ENCODE measurements around the gene CDRT15. TPM values are rescaled to one million over a fixed set of nuclear protein-coding genes. Genes with fewer than 3 reads are reported as not detected.

CDRT15 gene
- total RNA-seq, 4 donors from 2014 or later, result not detected

- Histone ChIP-seq H3K36me3 (peaks cover 0 to 3% (median 1%) of the 10 kb centered on the region in 4 donors), H3K27ac (peak overlapping the region; percentile 7 to 45 (median 35)), H3K9me3 (no peaks in the 10 kb centered on the region), H3K4me1 (peaks cover 5 to 27% (median 15%) of the 10 kb centered on the region in 4 donors), H3K27me3 (no peaks in the 10 kb centered on the region), H3K4me3 (no peak overlapping the region)
- in situ Hi-C loops (cut with MboI; ENCODE audit: low pct_ligation_motif_present in 1 of 4, low pct_unique_long_range_greater_than_20kb in 1 of 4, low sequenced_read_pairs in 3 of 4) (no loop called here), intact Hi-C loops (cut with DNase I; ENCODE audit: low total_unique reads) (no loop called here)
- 95 to 100% methylated on average over 2 to 4 of the region's 4 CpGs for WGBS, 2 donors (ENCODE audit: low coverage in 1 of 2)
- DNase-seq, result no peak
- TF ChIP-seq CTCF (IDR thresholded peaks at IDR 0.05) (no peak), EP300 (IDR thresholded peaks at IDR 0.05; ENCODE audit: low read depth) (no peak), POLR2AphosphoS5 (IDR thresholded peaks at IDR 0.05) (no peak), POLR2A (IDR thresholded peaks at IDR 0.05) (no peak)
Observed at GRCh38 chr17:14201988-14202380, 34.7 kb downstream of the CDRT15 start.

GRCh38 chr17:14201021-14201987, 35.4 kb downstream of the CDRT15 start:
- DNase-seq, result peak; percentile 30
- TF ChIP-seq CTCF (IDR thresholded peaks at IDR 0.05), result no peak
- no peak for TF ChIP-seq POLR2A (IDR thresholded peaks at IDR 0.05)
- no peak for TF ChIP-seq POLR2AphosphoS5 (IDR thresholded peaks at IDR 0.05)
- TF ChIP-seq EP300 (IDR thresholded peaks at IDR 0.05; ENCODE audit: low read depth), result no peak
- no peaks in the 10 kb centered on the region for H3K27me3 ChIP-seq
- in situ Hi-C loops (cut with MboI; ENCODE audit: low pct_ligation_motif_present in 1 of 4, low pct_unique_long_range_greater_than_20kb in 1 of 4, low sequenced_read_pairs in 3 of 4), result no loop called here
- H3K4me3 ChIP-seq, result no peak overlapping the region
- H3K9me3 ChIP-seq, result no peaks in the 10 kb centered on the region
- 34 to 45% methylated on average over 8 to 10 of the region's 10 CpGs for WGBS, 2 donors (ENCODE audit: low coverage in 1 of 2)
- peak overlapping the region; percentile 7 to 45 (median 35) for H3K27ac ChIP-seq
- no peaks in the 10 kb centered on the region for H3K36me3 ChIP-seq
- intact Hi-C loops (cut with DNase I; ENCODE audit: low total_unique reads), result no loop called here
- H3K4me1 ChIP-seq, result peaks cover 5 to 26% (median 15%) of the 10 kb centered on the region in 4 donors

DNA sequence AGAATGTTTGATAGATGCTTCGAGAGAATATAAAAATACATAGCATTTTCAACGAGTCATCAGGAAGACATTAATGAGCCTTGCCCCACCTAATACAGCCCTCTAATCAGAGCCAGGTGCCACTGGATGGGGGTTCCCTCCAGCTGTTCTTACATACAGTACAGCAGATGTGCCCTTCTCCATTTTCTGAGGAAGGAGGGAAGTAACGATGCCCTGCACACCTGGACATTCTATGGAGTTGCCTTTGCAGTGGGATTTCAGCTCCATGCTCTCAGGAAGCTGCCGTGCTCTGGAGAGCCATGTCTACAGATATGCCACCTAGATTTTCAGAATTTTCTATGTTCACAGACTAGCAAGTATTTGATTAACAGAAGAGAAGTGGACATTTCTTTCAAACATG, 36.3 kb downstream of the CDRT15 start:
- Histone ChIP-seq H3K27ac (peak overlapping the region in 1 of 4 donors; percentile 30), H3K27me3 (no peaks in the 10 kb centered on the region), H3K4me3 (no peak overlapping the region), H3K36me3 (no peaks in the 10 kb centered on the region), H3K4me1 (peaks cover 5 to 20% (median 15%) of the 10 kb centered on the region in 4 donors), H3K9me3 (no peaks in the 10 kb centered on the region)
- intact Hi-C loops (cut with DNase I; ENCODE audit: low total_unique reads), result no loop called here
- in situ Hi-C loops (cut with MboI; ENCODE audit: low pct_ligation_motif_present in 1 of 4, low pct_unique_long_range_greater_than_20kb in 1 of 4, low sequenced_read_pairs in 3 of 4), result no loop called here
- DNase-seq, result no peak
- 94% methylated on average over 4 of the region's 4 CpGs; no CpG with 5 or more reads in 1 of the 2 donors for WGBS, 2 donors (ENCODE audit: low coverage in 1 of 2)
- TF ChIP-seq POLR2A (IDR thresholded peaks at IDR 0.05) (no peak), POLR2AphosphoS5 (IDR thresholded peaks at IDR 0.05) (no peak), EP300 (IDR thresholded peaks at IDR 0.05; ENCODE audit: low read depth) (no peak), CTCF (IDR thresholded peaks at IDR 0.05) (no peak)

DNA sequence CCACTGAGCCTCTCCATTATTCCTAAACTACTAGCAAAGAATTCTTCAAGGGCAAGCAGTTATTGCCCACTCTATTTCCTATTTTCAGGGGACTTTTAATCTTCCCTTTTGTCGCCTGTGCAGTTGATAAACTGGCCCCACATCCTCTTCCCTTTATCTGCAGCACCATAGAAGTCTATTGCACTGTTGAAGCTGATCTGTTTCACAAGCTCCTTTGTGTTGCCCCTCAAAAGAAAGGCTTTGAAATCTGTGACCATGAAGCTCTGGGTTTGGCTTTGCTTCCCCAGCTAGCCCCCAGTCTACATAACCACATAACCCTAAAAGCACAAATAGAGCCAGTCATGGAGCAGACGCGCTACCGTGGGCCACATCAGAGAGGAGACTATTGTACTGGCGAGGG, 37.1 kb downstream of the CDRT15 start:
- no peak for DNase-seq
- H3K9me3 ChIP-seq, result no peaks in the 10 kb centered on the region
- intact Hi-C loops (cut with DNase I; ENCODE audit: low total_unique reads), result no loop called here

More for the DNA sequence above, 37.1 kb downstream of the CDRT15 start:
- no peak overlapping the region for H3K4me3 ChIP-seq
- peaks cover 5 to 20% (median 15%) of the 10 kb centered on the region in 4 donors for H3K4me1 ChIP-seq
- 98 to 100% methylated on average over 1 to 5 of the region's 5 CpGs for WGBS, 2 donors (ENCODE audit: low coverage in 1 of 2)
- in situ Hi-C loops (cut with MboI; ENCODE audit: low pct_ligation_motif_present in 1 of 4, low pct_unique_long_range_greater_than_20kb in 1 of 4, low sequenced_read_pairs in 3 of 4), result no loop called here
- TF ChIP-seq POLR2AphosphoS5 (IDR thresholded peaks at IDR 0.05) (no peak), EP300 (IDR thresholded peaks at IDR 0.05; ENCODE audit: low read depth) (no peak), CTCF (IDR thresholded peaks at IDR 0.05) (no peak), POLR2A (IDR thresholded peaks at IDR 0.05) (no peak)
- no peaks in the 10 kb centered on the region for H3K36me3 ChIP-seq
- H3K27me3 ChIP-seq, result no peaks in the 10 kb centered on the region
- no peak overlapping the region for H3K27ac ChIP-seq
